Colonic mucosa (tissue), 4 donors: ENCODE measurements around the gene MESP2. TPM values are rescaled to one million over a fixed set of nuclear protein-coding genes. Genes with fewer than 3 reads are reported as not detected.

Experiments
- DNase-seq: peaks from one replicate; pipeline ENCODE4 v3.0.0-alpha.2; 2020
- H3K27ac ChIP-seq: fragments of 200-600 bp; one replicate; pipeline ENCODE4 v1.8.0; 2021
- H3K27me3 ChIP-seq: fragments of 200-600 bp; one replicate; pipeline ENCODE4 v1.8.0; 2021
- H3K36me3 ChIP-seq: fragments of 200-600 bp; one replicate; pipeline ENCODE4 v1.8.0; 2021
- H3K4me1 ChIP-seq: fragments of 200-600 bp; one replicate; pipeline ENCODE4 v1.8.0; 2021; ENCODE audit warnings: mild to moderate bottlenecking
- H3K4me3 ChIP-seq: fragments of 200-600 bp; one replicate; pipeline ENCODE4 v1.8.0; 2021
- H3K9ac ChIP-seq, 2 donors: one replicate each; pipeline ENCODE4 v1.7.0; 2013; ENCODE audit warnings: control low read depth in 2 of 2, low read depth in 2 of 2, low read length in 2 of 2
- H3K9me3 ChIP-seq: fragments of 200-600 bp; one replicate; pipeline ENCODE4 v1.8.0; 2021
- intact Hi-C: fragments of 100-400 bp; cut with DNase I; formaldehyde crosslinking; loops from one replicate; pipeline ENCODE4 v1.14.1; 2022
- total RNA-seq, 2 donors: library from RNA; stranded (reverse); fragmentation: NEBNext Ultra II Directional in 1 of 2; extraction: Animal tissue kit (Norgen Biotek cat#: 25700) in 1 of 2; gene quantifications; one replicate each; pipeline ENCODE4 v1.2.1, GENCODE V29; 2021
- TF ChIP-seq, protein P1 (sequence below): fragments of 200-600 bp; IDR thresholded peaks from one replicate; pipeline ENCODE4 v1.8.0; 2022; ENCODE audit warnings: antibody characterized with exemption, mild to moderate bottlenecking
- donor health status: healthy.
- donor health status: DM: no; HTN: no; CAD: no.
- donor health status: DM: no; HTN: no; CAD: no.

MESP2 gene, protein sequence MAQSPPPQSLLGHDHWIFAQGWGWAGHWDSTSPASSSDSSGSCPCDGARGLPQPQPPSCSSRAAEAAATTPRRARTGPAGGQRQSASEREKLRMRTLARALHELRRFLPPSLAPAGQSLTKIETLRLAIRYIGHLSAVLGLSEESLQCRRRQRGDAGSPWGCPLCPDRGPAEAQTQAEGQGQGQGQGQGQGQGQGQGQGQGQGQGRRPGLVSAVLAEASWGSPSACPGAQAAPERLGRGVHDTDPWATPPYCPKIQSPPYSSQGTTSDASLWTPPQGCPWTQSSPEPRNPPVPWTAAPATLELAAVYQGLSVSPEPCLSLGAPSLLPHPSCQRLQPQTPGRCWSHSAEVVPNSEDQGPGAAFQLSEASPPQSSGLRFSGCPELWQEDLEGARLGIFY
- total RNA-seq: 1 to 10 TPM in 1 of 2 donors, under 1 TPM in 1; 0.45 to 5.4 TPM

DNA sequence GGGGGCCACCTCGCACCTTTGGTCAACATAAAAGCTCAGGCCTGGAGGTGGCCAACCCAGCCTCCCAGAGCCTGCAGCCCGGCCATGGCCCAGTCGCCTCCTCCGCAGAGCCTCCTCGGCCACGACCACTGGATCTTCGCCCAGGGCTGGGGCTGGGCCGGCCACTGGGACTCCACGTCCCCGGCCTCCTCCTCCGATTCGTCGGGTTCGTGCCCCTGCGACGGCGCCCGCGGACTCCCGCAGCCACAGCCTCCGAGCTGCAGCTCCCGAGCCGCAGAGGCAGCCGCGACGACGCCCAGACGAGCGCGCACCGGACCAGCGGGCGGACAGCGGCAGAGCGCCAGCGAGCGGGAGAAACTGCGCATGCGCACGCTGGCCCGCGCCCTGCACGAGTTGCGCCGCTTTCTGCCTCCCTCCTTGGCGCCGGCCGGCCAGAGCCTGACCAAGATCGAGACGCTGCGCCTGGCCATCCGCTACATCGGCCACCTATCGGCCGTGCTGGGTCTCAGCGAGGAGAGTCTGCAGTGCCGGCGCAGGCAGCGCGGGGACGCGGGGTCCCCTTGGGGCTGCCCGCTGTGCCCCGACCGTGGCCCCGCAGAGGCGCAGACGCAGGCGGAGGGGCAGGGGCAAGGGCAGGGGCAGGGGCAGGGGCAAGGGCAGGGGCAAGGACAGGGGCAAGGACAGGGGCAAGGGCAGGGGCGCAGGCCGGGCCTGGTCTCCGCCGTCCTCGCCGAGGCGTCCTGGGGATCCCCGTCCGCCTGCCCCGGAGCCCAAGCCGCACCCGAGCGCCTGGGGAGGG is at the start of gene MESP2:
TSS of gene MESP2 (plus strand) at position 59 of the 799 bp plus-strand sequence. CDS start at position 85, 26 bp downstream.
- intact Hi-C loops: no loop called here
- TF ChIP-seq, protein P1, sequence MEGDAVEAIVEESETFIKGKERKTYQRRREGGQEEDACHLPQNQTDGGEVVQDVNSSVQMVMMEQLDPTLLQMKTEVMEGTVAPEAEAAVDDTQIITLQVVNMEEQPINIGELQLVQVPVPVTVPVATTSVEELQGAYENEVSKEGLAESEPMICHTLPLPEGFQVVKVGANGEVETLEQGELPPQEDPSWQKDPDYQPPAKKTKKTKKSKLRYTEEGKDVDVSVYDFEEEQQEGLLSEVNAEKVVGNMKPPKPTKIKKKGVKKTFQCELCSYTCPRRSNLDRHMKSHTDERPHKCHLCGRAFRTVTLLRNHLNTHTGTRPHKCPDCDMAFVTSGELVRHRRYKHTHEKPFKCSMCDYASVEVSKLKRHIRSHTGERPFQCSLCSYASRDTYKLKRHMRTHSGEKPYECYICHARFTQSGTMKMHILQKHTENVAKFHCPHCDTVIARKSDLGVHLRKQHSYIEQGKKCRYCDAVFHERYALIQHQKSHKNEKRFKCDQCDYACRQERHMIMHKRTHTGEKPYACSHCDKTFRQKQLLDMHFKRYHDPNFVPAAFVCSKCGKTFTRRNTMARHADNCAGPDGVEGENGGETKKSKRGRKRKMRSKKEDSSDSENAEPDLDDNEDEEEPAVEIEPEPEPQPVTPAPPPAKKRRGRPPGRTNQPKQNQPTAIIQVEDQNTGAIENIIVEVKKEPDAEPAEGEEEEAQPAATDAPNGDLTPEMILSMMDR: no peak
- no peak within 1 kb of the TSS for H3K27ac ChIP-seq
- H3K9me3 ChIP-seq: no peaks in the 10 kb centered on the region
- no peaks in the 10 kb centered on the region for H3K36me3 ChIP-seq
- H3K9ac ChIP-seq: peak within 1 kb of the TSS; percentile 66 to 68
- no peaks in the 10 kb centered on the region for H3K27me3 ChIP-seq
- peak within 1 kb of the TSS; percentile 30 for H3K4me3 ChIP-seq
- DNase-seq: peak; percentile 85
- H3K4me1 ChIP-seq: peaks cover 17% of the 10 kb centered on the region

DNA sequence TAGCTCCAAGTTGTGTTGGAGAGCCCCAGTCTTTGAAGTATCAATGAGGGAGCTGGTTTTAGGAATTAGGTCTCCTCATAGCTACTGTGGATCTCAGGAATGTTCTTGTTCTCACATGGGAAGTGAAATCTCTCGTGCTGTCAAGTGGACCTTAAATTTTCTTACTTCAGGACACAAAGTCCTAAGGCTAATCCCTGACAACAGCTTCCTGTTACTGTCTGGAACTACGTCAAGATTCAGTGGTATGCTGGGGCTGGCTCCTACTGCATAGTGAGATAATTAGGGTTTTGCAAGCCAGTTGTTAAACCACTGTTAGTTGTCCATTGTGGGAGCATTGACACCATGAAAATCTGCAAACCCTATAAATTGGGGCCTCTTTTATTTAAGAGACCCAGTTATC is 47.9 kb upstream of the MESP2 start:
- Histone ChIP-seq H3K4me3 (no peak overlapping the region), H3K36me3 (no peaks in the 10 kb centered on the region), H3K27ac (no peak overlapping the region), H3K27me3 (no peaks in the 10 kb centered on the region), H3K4me1 (no peaks in the 10 kb centered on the region), H3K9me3 (no peaks in the 10 kb centered on the region), H3K9ac (no peak overlapping the region)
- DNase-seq: no peak
- intact Hi-C loops: no loop called here
- TF ChIP-seq, protein P1: no peak

DNA sequence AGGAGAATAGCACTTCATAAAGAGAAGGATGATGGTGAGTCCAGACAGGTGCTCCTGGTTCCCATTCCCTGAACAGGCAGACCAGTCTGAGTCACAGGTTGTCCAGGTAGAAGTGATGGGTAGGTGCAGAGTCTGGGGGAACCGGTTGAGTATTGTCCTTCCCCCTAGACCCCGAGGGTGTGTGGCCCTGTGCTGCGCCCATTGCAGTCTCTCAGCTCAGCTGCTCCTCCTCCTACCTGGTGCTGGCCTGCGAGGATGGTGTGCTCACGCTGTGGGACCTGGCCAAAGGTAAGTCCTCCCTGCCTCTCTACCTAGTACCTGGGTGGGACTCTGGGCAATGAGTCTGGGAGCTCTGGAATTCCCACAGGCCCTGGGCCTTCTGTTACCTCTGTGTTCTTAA is 44.9 kb upstream of the MESP2 start:
- H3K36me3 ChIP-seq: no peaks in the 10 kb centered on the region
- no peak for DNase-seq
- intact Hi-C loops: loop anchor here (10.0 kb wide), 1 partner anchor 86 kb away; no protein-coding TSS in a partner anchor
- H3K9ac ChIP-seq: no peak overlapping the region
- no peaks in the 10 kb centered on the region for H3K27me3 ChIP-seq
- H3K4me3 ChIP-seq: no peak overlapping the region
- TF ChIP-seq, protein P1: no peak
- H3K27ac ChIP-seq: no peak overlapping the region
- H3K4me1 ChIP-seq: no peaks in the 10 kb centered on the region
- H3K9me3 ChIP-seq: no peaks in the 10 kb centered on the region

DNA sequence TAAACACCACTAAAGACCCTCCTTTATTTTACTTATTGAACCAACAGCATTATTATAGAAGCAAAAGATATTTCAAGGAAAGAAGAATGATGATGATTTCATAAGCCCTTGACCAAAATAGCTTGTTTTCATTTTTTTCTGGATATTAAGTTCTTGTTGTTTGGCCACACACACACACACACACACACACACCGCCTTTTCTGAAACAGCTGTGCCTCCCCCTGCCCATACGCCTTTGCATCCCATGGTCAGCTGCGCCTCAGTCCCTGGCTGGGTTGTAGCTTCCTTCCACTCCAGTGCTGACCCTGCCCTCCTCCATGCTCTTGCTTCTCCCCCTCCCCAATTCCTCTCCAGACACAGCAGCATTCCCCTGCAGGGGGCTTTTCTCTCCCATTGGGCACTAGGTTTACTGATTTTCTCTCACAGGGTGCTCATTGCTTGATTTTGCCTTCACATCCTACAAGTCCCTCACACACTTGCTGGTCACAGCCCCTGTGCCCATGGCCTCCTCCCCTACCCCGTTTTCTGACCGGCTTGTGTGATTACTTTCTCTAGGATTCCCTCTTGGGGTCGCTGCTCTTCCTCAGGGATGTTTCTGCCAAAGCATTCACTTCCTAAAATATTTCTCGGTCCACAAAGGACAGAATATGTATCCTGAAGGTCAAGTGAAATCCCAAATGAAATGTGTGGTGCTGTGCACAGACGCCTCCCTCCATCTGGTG is 43.5 kb upstream of the MESP2 start:
- Histone ChIP-seq H3K9ac (no peak overlapping the region), H3K4me1 (no peaks in the 10 kb centered on the region), H3K4me3 (no peak overlapping the region), H3K36me3 (no peaks in the 10 kb centered on the region), H3K9me3 (no peaks in the 10 kb centered on the region), H3K27ac (no peak overlapping the region), H3K27me3 (no peaks in the 10 kb centered on the region)
- intact Hi-C loops: loop anchor here (10.0 kb wide), 1 partner anchor 88 kb away; no protein-coding TSS in a partner anchor
- no peak for DNase-seq
- TF ChIP-seq, protein P1: no peak

DNA sequence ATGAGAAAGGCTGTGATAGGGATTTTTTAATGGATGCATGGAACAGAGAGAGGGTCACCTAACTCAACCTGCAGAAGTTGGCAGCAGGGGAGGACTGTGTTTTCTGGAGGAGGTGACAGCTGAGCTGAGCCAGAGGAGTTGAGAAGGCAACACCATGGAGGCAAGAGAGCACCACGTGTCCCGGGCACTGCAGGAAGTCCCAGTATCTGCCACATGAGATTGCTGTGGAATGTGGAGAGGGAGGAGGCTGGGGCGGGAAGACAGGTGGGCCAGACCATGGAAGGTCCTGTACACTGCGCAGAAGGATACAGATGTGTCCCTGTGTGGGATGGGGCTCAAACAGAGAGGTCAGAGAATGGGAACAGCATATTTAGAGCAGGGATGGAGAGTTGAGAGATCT is 40.4 kb upstream of the MESP2 start:
- intact Hi-C loops: loop anchor here (10.0 kb wide), 1 partner anchor 91 kb away; no protein-coding TSS in a partner anchor
- no peak for DNase-seq

More for the DNA sequence above, 40.4 kb upstream of the MESP2 start:
- H3K27ac ChIP-seq: no peak overlapping the region
- H3K27me3 ChIP-seq: no peaks in the 10 kb centered on the region
- H3K9ac ChIP-seq: no peak overlapping the region
- TF ChIP-seq, protein P1: no peak
- no peaks in the 10 kb centered on the region for H3K36me3 ChIP-seq
- no peaks in the 10 kb centered on the region for H3K4me1 ChIP-seq
- H3K9me3 ChIP-seq: no peaks in the 10 kb centered on the region
- no peak overlapping the region for H3K4me3 ChIP-seq
